Esophagus muscularis mucosa (tissue), 4 donors: ENCODE data around the gene NINJ1.

Source experiments
- EP300 ChIP-seq: sonication (generic); formaldehyde crosslinking; IDR thresholded peaks from one replicate; pipeline ENCODE4 v1.6.1; 2017; ENCODE audit warnings: antibody characterized with exemption
- POLR2A ChIP-seq: fragments of 450-650 bp; IDR thresholded peaks from one replicate; pipeline ENCODE4 v1.6.1; 2017; ENCODE audit warnings: antibody characterized with exemption, moderate library complexity, mild to moderate bottlenecking, low read depth
- POLR2AphosphoS5 ChIP-seq, 2 donors: sonication (generic); formaldehyde crosslinking; IDR thresholded peaks; one replicate each; pipeline ENCODE4 v1.6.1; 2017; ENCODE audit warnings: antibody characterized with exemption in 2 of 2
- TF ChIP-seq, protein P1 (sequence below), 3 experiments: fragments of 200-600 bp in 2 of 3; fragments of 450-650 bp in 1 of 3; sonication (generic) in 2 of 3; IDR thresholded peaks; one replicate each; pipeline ENCODE4 v1.5.1; 2017 to 2019; ENCODE audit warnings: antibody characterized with exemption in 3 of 3, mild to moderate bottlenecking in 2 of 3, moderate library complexity in 1 of 3

DNA sequence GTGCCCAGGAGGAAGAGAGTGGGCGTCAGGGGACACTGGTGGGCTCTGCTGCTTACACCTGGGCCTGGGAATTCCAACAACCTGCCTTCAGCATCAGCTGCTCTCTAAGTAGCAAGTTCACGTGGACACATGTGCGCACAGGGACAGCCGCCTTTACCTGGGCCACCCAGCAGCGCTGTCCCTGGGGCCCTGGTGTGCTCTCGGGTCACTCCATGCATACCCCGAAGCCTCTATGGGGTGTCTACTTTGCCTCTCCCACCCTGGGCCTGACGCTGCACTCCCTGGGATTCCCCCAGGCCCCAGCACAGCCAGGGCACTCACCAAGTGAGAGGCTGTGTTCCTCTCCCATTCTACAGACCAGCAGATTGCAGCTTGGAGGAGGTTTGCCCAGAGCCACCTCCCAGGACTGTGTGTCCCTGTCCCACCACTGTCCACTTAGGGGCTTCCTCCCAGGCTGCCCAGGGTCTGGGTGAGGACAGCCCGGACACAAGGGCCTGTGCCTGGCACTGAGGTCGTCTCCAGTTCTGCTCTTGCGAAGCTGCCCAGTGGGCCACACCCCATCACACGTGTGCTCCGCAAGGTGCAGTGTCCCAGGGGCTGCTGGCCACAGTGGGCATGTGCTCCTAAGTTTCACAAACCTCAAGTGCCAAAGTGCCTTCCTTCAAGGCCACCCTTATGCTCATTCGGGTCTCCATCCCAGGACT, 5.9 kb downstream of the NINJ1 start:
- TF ChIP-seq, protein P1, sequence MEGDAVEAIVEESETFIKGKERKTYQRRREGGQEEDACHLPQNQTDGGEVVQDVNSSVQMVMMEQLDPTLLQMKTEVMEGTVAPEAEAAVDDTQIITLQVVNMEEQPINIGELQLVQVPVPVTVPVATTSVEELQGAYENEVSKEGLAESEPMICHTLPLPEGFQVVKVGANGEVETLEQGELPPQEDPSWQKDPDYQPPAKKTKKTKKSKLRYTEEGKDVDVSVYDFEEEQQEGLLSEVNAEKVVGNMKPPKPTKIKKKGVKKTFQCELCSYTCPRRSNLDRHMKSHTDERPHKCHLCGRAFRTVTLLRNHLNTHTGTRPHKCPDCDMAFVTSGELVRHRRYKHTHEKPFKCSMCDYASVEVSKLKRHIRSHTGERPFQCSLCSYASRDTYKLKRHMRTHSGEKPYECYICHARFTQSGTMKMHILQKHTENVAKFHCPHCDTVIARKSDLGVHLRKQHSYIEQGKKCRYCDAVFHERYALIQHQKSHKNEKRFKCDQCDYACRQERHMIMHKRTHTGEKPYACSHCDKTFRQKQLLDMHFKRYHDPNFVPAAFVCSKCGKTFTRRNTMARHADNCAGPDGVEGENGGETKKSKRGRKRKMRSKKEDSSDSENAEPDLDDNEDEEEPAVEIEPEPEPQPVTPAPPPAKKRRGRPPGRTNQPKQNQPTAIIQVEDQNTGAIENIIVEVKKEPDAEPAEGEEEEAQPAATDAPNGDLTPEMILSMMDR (IDR thresholded peaks at IDR 0.05) = no peak
- TF ChIP-seq POLR2A (no peak), EP300 (no peak), POLR2AphosphoS5 (IDR thresholded peaks at IDR 0.05) (no peak)
